Measurements from ENCODE around the gene RGS9. TPM values are rescaled to one million over a fixed set of nuclear protein-coding genes. Genes with fewer than 3 reads are reported as not detected.

The RGS9 gene
- total and polyA plus RNA-seq, 4 donors = 2.1 to 10.6 (median 3.3) TPM

- no peaks in the 10 kb centered on the region for H3K9me3 ChIP-seq (ENCODE audit: control insufficient read depth in 4 of 4, insufficient read depth in 3 of 4, low read length in 3 of 4)
- H3K27me3 ChIP-seq (ENCODE audit: control insufficient read depth in 3 of 3, insufficient read depth in 3 of 3, low read length in 2 of 3) = peaks cover 0 to 3% (median 0%) of the 10 kb centered on the region in 3 donors
- no peaks in the 10 kb centered on the region for H3K4me1 ChIP-seq (ENCODE audit: control insufficient read depth in 5 of 5, insufficient read depth in 5 of 5, low read length in 5 of 5)
- ATAC-seq (ENCODE audit: insufficient read depth, low FRiP score) = no peak
- H3K4me3 ChIP-seq = no peak overlapping the region
- no peak overlapping the region for H3K9ac ChIP-seq (ENCODE audit: insufficient read depth in 1 of 2, low read length in 2 of 2)
- no peak for DNase-seq
- H3K36me3 ChIP-seq (ENCODE audit: control insufficient read depth in 4 of 4, insufficient read depth in 4 of 4, low read length in 4 of 4) = no peaks in the 10 kb centered on the region
- no peak for TF ChIP-seq CTCF (IDR thresholded peaks at IDR 0.05; ENCODE audit: control extremely low read depth, extremely low read depth)
- 68 to 85% methylated on average over 6 of the region's 6 CpGs for WGBS, 2 donors
- H3K27ac ChIP-seq (ENCODE audit: low read depth in 1 of 2, low read length in 1 of 2) = no peak overlapping the region
Measured at GRCh38 chr17:65131240-65131639, 5.9 kb upstream of the RGS9 start.

GRCh38 chr17:65131946-65132345 is 5.2 kb upstream of the RGS9 start:
- Histone ChIP-seq H3K9ac (ENCODE audit: insufficient read depth in 1 of 2, low read length in 2 of 2) (no peak overlapping the region), H3K27me3 (ENCODE audit: control insufficient read depth in 3 of 3, insufficient read depth in 3 of 3, low read length in 2 of 3) (peaks cover 0 to 3% (median 0%) of the 10 kb centered on the region in 3 donors), H3K27ac (ENCODE audit: low read depth in 1 of 2, low read length in 1 of 2) (no peak overlapping the region), H3K36me3 (ENCODE audit: control insufficient read depth in 4 of 4, insufficient read depth in 4 of 4, low read length in 4 of 4) (no peaks in the 10 kb centered on the region), H3K9me3 (ENCODE audit: control insufficient read depth in 4 of 4, insufficient read depth in 3 of 4, low read length in 3 of 4) (no peaks in the 10 kb centered on the region), H3K4me1 (ENCODE audit: control insufficient read depth in 5 of 5, insufficient read depth in 5 of 5, low read length in 5 of 5) (no peaks in the 10 kb centered on the region), H3K4me3 (no peak overlapping the region)
- no peak for TF ChIP-seq CTCF (IDR thresholded peaks at IDR 0.05; ENCODE audit: control extremely low read depth, extremely low read depth)
- ATAC-seq (ENCODE audit: insufficient read depth, low FRiP score) (no peak), DNase-seq (no peak)
- WGBS, 2 donors = 92 to 94% methylated on average over 5 of the region's 5 CpGs

- DNase-seq = no peak
- no peak overlapping the region for H3K4me3 ChIP-seq
- WGBS, 2 donors = 91 to 94% methylated on average over 2 of the region's 2 CpGs
- TF ChIP-seq CTCF (IDR thresholded peaks at IDR 0.05; ENCODE audit: control extremely low read depth, extremely low read depth) = no peak
- no peak overlapping the region for H3K27ac ChIP-seq (ENCODE audit: low read depth in 1 of 2, low read length in 1 of 2)
- no peak for ATAC-seq (ENCODE audit: insufficient read depth, low FRiP score)
- no peaks in the 10 kb centered on the region for H3K36me3 ChIP-seq (ENCODE audit: control insufficient read depth in 4 of 4, insufficient read depth in 4 of 4, low read length in 4 of 4)
- peaks cover 0 to 12% (median 7%) of the 10 kb centered on the region in 3 donors for H3K27me3 ChIP-seq (ENCODE audit: control insufficient read depth in 3 of 3, insufficient read depth in 3 of 3, low read length in 2 of 3)
- H3K9me3 ChIP-seq (ENCODE audit: control insufficient read depth in 4 of 4, insufficient read depth in 3 of 4, low read length in 3 of 4) = no peaks in the 10 kb centered on the region
- no peak overlapping the region for H3K9ac ChIP-seq (ENCODE audit: insufficient read depth in 1 of 2, low read length in 2 of 2)
- H3K4me1 ChIP-seq (ENCODE audit: control insufficient read depth in 5 of 5, insufficient read depth in 5 of 5, low read length in 5 of 5) = peaks cover 0 to 8% (median 3%) of the 10 kb centered on the region in 5 donors
Measured at GRCh38 chr17:65134035-65134434, 3.1 kb upstream of the RGS9 start.

GRCh38 chr17:65139101-65139764 is 2.1 kb downstream of the RGS9 start:
- Histone ChIP-seq H3K27me3 (ENCODE audit: control insufficient read depth in 3 of 3, insufficient read depth in 3 of 3, low read length in 2 of 3) (peaks cover 0 to 17% (median 9%) of the 10 kb centered on the region in 3 donors), H3K4me1 (ENCODE audit: control insufficient read depth in 5 of 5, insufficient read depth in 5 of 5, low read length in 5 of 5) (peaks cover 0 to 14% (median 3%) of the 10 kb centered on the region in 5 donors), H3K9me3 (ENCODE audit: control insufficient read depth in 4 of 4, insufficient read depth in 3 of 4, low read length in 3 of 4) (no peaks in the 10 kb centered on the region), H3K4me3 (no peak overlapping the region), H3K27ac (ENCODE audit: low read depth in 1 of 2, low read length in 1 of 2) (no peak overlapping the region), H3K9ac (ENCODE audit: insufficient read depth in 1 of 2, low read length in 2 of 2) (no peak overlapping the region), H3K36me3 (ENCODE audit: control insufficient read depth in 4 of 4, insufficient read depth in 4 of 4, low read length in 4 of 4) (no peaks in the 10 kb centered on the region)
- TF ChIP-seq CTCF (IDR thresholded peaks at IDR 0.05; ENCODE audit: control extremely low read depth, extremely low read depth) = no peak
- 35 to 51% methylated on average over 7 of the region's 7 CpGs for WGBS, 2 donors
- DNase-seq = no peak
- ATAC-seq (ENCODE audit: insufficient read depth, low FRiP score) = no peak

Measured in lung (tissue), 12 donors.